SK-N-DZ (cell line): ENCODE measurements around the gene CKMT2. TPM values are rescaled to one million over a fixed set of nuclear protein-coding genes. Genes with fewer than 3 reads are reported as not detected.

Experiments
- DNase-seq: peaks from one replicate; pipeline ENCODE4 v3.0.0-alpha.2; 2015; ENCODE audit warnings: low spot score
- polyA plus RNA-seq, 2 experiments: library from polyadenylated mRNA; depleted of rRNA; stranded (reverse); fragments of >200 nt; gene quantifications; 2 replicates each; pipeline ENCODE4 v1.2.3, GENCODE V29; 2014

The CKMT2 gene
- polyA plus RNA-seq (2014; cell fraction: cytosol; rRNA removed): not detected in 2 replicates
- not detected in 2 replicates for polyA plus RNA-seq (2014; cell fraction: nucleus; rRNA removed)

- DNase-seq: no peak
Observed at GRCh38 chr5:81233080-81233634, at the start of gene CKMT2. TSS of gene CKMT2 (plus strand) at chr5:81233322. CDS start at chr5:81251133, 17,811 bp downstream.

- DNase-seq: peak; percentile 92
Observed at GRCh38 chr5:81183811-81184748, 49.0 kb upstream of the CKMT2 start.

- DNase-seq: no peak
Observed at GRCh38 chr5:81184749-81185110, 48.4 kb upstream of the CKMT2 start.

- DNase-seq: no peak
Observed at GRCh38 chr5:81187885-81188284, 45.2 kb upstream of the CKMT2 start.

- no peak for DNase-seq
Observed at GRCh38 chr5:81188962-81189361, 44.2 kb upstream of the CKMT2 start.

- DNase-seq: no peak
Observed at GRCh38 chr5:81189875-81190498, 43.1 kb upstream of the CKMT2 start.

DNA sequence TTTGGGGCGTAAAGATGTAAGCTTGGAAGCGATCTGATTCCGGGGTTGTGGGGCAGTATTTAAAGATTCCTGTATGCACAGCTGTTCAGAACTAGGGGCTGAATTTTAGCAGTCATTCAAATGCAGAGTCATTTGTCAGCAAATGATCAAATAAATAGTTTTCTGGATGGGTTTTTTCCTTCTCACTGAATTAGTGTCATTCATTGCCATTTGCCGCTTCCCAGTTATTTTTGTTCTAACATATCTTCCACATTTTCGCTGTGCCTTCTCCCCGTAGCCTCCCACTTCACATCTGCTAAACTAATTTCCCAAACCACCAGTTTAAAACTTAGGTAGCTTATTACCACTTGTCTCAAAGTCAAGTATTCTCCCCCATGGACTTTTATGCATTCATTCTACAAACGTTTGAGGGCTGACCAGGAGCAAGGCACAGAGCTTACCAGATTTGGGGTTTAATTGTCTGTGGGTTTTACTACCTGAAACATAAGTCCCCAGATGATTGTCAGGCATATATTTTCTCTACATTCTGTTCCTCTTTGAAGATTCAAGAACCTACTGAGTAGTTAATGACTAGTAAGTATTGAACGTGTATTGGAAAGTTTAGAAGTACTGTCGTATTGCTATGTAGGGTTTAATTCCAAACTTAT is 41.3 kb upstream of the CKMT2 start:
- DNase-seq: no peak

- no peak for DNase-seq
Observed at GRCh38 chr5:81192373-81192750, 40.8 kb upstream of the CKMT2 start.

GRCh38 chr5:81194633-81195334 is 38.3 kb upstream of the CKMT2 start:
- DNase-seq: peak; percentile 88

DNA sequence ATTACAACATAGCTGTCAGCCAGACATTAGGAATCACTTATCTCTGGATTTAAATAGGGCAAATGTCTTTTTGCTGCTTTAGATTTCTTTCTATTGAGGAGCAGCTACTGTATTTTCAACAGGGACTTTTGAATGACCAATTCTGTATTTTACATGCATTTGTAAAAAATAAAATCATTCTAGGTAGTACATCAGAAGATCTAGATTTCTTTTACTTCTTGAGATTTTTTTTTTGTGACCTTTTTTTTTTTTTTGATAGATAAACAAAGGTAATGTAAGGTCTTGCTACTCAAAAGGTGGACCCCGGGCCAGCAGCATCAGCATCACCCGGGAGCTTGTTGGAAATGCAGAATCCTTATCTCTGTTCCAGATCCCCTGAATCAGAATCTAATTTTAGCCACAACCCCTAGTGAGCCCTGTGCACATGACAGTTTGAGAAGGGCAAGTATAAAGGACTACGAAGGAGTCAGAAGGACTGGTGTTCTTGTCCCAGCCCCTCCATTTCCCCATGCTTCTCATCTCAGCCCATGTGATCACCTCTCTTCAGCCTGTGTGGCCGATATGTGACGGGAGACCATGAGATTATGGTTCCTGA is 37.7 kb upstream of the CKMT2 start:
- peak; percentile 83 for DNase-seq

GRCh38 chr5:81202655-81203054 is 30.5 kb upstream of the CKMT2 start:
- no peak for DNase-seq

DNA sequence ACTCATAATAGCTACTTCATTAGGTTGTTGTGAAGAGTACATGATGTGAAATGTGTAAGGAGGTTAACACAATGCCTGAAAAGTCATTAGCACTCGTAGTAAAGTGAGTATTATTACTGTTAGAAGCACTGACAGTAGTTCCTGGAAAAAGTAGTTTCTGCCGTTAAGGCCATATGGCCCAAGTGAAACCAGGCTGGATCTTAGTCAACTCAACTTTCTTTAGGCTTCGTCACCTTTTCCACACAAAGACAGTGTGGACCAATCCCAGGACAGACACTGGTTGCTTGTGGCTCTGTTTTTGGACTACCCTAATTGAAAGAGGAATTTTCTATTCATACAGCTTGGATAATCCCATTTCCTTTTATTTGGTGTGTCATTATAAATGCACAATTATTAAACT is 29.4 kb upstream of the CKMT2 start:
- DNase-seq: no peak

- DNase-seq: no peak
Observed at GRCh38 chr5:81204205-81204604, 28.9 kb upstream of the CKMT2 start.

- no peak for DNase-seq
Observed at GRCh38 chr5:81205058-81205457, 28.1 kb upstream of the CKMT2 start.

DNA sequence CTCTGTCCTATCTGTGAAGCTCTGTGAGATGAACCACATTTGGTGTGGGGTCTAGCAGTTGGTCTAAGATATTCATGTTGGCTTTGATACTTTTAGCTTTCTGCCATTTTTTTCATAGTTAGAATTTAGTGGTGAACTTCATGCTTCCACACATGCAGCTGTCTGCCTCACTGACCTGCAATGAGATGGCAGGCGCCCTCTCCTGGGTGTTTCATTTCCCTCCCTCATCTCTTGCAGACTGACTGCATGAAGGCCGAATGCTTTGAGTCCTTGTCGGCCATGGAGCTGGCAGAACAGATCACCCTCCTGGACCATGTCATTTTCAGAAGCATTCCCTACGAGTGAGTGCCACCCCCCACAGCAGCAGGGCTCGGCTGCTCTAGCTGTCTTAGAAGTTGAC is 26.1 kb upstream of the CKMT2 start:
- no peak for DNase-seq

- DNase-seq: peak; percentile 67
Observed at GRCh38 chr5:81208904-81209303, 24.2 kb upstream of the CKMT2 start.

DNA sequence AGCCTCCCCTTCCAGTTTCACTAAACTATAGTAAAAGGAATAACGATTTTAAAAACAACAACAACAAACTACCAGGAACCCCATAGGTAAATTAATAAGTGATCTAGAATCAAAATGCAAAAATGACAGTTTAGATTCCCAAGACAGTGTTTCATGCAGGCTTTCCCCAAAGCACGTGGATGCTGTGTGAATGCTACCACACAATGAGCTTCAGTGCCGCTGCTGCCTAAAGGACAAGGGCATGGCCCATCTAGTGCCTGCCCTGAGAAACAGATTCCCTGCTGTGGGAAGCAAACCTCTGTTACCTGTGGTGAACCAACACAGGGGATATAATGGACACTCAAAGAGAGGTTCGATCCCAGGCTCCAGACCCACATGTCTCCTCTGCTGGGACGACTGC is 23.7 kb upstream of the CKMT2 start:
- DNase-seq: no peak

DNA sequence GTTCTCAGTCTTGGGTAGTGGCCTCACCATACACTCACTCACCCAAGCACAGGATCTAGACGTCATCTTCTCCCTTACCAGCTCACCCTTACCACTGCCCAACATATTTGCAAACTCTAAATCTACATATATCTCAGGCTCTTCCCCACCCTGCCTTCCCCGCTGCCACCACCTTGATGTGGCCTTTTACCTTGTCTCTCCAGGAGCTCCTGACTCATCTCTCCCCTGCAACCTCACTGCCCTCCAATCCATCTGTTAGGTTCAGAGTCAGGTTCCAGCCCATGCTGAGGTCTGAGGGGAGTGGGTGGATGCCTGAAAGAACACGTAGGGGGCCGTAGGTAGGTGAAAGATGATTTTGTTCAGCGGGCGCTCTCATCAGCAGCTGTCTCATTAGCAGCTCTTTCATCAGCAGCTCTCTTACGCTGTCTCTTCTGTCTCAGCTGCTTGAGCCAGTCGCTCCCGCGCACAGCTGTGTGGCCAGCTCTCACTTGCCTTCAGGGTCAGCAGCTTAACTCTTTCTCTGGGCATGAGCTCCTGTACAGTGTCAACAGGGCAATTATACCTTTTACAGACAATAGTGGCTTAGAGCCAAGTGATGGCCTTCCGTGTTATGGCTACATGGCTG is 23.1 kb upstream of the CKMT2 start:
- no peak for DNase-seq

- DNase-seq: no peak
Observed at GRCh38 chr5:81212211-81212751, 20.8 kb upstream of the CKMT2 start.

GRCh38 chr5:81213070-81213469 is 20.1 kb upstream of the CKMT2 start:
- no peak for DNase-seq
